ENCODE measurements around the gene ARHGEF10L.

DNA sequence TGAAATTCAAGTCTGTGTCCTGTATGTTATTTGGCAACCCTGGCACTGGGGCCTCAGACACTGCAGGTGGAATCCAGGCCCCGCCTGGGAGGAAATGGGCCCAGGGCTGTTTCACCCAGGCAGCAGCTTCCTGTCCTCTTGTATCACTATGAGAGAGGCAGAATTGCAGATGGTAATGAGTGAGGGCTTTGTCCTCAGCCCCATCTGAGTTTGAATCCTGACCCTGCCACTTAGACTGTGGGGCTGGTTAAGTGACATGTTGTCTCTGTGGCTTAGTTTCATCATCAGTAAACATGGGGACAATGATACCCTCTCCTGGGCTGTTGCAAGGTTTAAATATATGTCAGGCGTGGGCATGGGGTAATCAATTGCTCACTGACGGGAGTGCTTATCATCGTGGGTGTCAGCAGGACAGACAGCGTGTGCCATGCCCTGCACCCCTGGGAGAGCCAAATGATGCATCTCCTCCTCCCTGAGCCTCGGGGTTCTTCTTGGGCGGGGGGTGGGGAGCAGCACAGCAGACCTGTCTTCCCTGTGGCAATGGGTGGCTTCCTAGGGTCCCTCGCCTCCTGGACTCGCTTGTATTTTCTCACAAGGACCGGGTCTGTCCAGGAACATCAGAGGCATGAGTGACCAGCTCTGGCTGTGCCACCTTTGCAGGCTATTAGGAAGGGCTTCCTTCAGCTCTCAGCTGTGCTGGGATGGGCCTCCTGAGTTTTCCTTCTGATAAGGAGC is 42.1 kb downstream of the ARHGEF10L start:
- TF ChIP-seq GATA2 (IDR thresholded peaks at IDR 0.05; ENCODE audit: low read depth, low read length) (no peak), GATA3 (IDR thresholded peaks at IDR 0.05; ENCODE audit: low read depth, low read length) (no peak)

Measured in SH-SY5Y (cell line).